HCT116 (cell line): ENCODE data around the gene TMEM175.

Experiments
- CEBPB ChIP-seq: IDR thresholded peaks from 2 replicates; pipeline ENCODE4 v1.6.1; 2012; ENCODE audit warnings: low read depth
- EZH2 ChIP-seq: fragments of 200-600 bp; sonication (generic); IDR thresholded peaks from 2 replicates; pipeline ENCODE4 v1.6.1; 2017; ENCODE audit warnings: antibody characterized with exemption, mixed run types
- EZH2phosphoT487 ChIP-seq: fragments of 200-600 bp; IDR thresholded peaks from 2 replicates; pipeline ENCODE4 v1.6.1; 2018; ENCODE audit warnings: antibody characterized with exemption, borderline replicate concordance
- POLR2A ChIP-seq: IDR thresholded peaks from 2 replicates; pipeline ENCODE4 v1.7.0; 2011; ENCODE audit warnings: borderline replicate concordance; ENCODE audit not compliant: insufficient read depth, insufficient read length; ENCODE audit errors: extremely low read depth
- SIN3A ChIP-seq: IDR thresholded peaks from 2 replicates; pipeline ENCODE4 v1.6.1; 2012; ENCODE audit warnings: low read depth
- YY1 ChIP-seq: IDR thresholded peaks from 2 replicates; pipeline ENCODE4 v1.6.1; 2011; ENCODE audit warnings: low read length, low read depth, moderate library complexity, mild to moderate bottlenecking; ENCODE audit not compliant: insufficient replicate concordance; ENCODE audit errors: extremely low read depth
- TF ChIP-seq, protein P1 (sequence below), 3 experiments: fragments of 200-600 bp in 1 of 3; sonication (generic) in 1 of 3; IDR thresholded peaks in 2 of 3; conservative IDR thresholded peaks in 1 of 3; 2 replicates each; pipeline ENCODE4 v1.5.1; 2012 to 2017; ENCODE audit warnings: low read depth in 2 of 3, low read length in 2 of 3, antibody characterized with exemption in 1 of 3, borderline replicate concordance in 1 of 3, control low read depth in 1 of 3, mild to moderate bottlenecking in 1 of 3, mixed read lengths in 1 of 3, mixed run types in 1 of 3, moderate library complexity in 1 of 3; ENCODE audit not compliant: insufficient read depth in 1 of 3
- TF ChIP-seq, protein P2 (sequence below): IDR thresholded peaks from 2 replicates; pipeline ENCODE4 v1.6.1; 2012
- TF ChIP-seq, protein P3 (sequence below): IDR thresholded peaks from 2 replicates; pipeline ENCODE4 v1.6.1; 2011; ENCODE audit warnings: mild to moderate bottlenecking, low read length, moderate library complexity; ENCODE audit not compliant: insufficient replicate concordance; ENCODE audit errors: extremely low read depth
- TF ChIP-seq, protein P4 (sequence below): IDR thresholded peaks from 2 replicates; pipeline ENCODE4 v1.6.1; 2012

DNA sequence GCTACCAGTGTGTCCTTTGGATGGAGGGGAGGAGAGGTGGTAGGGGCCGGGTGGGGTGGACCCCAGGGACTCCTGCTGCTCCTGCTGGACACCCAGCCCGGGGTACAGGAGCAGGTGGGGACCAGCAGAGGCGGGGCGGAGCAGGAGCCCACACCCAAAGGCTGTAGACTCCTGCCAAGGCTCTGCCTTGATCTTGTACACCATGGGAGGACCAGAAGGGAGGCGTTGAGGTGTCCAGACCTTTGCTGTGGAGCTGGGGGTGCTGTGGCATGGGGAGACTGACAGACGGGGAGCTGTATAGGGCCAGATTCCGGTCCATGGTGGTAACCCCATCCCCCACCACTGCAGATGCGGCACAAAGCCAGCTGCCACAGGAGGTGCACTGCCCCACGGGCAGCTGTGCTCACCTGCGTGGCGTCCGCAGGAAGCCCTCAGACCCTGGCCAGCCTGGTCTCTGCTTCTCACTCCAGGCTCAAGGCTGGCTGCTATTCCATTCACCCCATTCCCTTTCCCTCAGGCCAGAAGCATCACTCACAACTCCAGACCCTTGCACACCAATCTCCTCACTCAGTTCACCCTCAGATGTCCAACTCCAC lies 65.9 kb downstream of the TMEM175 start:
- TF ChIP-seq, protein P1, sequence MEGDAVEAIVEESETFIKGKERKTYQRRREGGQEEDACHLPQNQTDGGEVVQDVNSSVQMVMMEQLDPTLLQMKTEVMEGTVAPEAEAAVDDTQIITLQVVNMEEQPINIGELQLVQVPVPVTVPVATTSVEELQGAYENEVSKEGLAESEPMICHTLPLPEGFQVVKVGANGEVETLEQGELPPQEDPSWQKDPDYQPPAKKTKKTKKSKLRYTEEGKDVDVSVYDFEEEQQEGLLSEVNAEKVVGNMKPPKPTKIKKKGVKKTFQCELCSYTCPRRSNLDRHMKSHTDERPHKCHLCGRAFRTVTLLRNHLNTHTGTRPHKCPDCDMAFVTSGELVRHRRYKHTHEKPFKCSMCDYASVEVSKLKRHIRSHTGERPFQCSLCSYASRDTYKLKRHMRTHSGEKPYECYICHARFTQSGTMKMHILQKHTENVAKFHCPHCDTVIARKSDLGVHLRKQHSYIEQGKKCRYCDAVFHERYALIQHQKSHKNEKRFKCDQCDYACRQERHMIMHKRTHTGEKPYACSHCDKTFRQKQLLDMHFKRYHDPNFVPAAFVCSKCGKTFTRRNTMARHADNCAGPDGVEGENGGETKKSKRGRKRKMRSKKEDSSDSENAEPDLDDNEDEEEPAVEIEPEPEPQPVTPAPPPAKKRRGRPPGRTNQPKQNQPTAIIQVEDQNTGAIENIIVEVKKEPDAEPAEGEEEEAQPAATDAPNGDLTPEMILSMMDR (IDR thresholded peaks at IDR 0.05 in 2 of 3, conservative IDR thresholded peaks at IDR 0.05 in 1 of 3; ENCODE audit: borderline replicate concordance in 1 of 3, insufficient read depth in 1 of 3, low read depth in 2 of 3, low read length in 2 of 3): no peak
- TF ChIP-seq, protein P2, sequence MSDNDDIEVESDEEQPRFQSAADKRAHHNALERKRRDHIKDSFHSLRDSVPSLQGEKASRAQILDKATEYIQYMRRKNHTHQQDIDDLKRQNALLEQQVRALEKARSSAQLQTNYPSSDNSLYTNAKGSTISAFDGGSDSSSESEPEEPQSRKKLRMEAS: no peak
- TF ChIP-seq, protein P3, sequence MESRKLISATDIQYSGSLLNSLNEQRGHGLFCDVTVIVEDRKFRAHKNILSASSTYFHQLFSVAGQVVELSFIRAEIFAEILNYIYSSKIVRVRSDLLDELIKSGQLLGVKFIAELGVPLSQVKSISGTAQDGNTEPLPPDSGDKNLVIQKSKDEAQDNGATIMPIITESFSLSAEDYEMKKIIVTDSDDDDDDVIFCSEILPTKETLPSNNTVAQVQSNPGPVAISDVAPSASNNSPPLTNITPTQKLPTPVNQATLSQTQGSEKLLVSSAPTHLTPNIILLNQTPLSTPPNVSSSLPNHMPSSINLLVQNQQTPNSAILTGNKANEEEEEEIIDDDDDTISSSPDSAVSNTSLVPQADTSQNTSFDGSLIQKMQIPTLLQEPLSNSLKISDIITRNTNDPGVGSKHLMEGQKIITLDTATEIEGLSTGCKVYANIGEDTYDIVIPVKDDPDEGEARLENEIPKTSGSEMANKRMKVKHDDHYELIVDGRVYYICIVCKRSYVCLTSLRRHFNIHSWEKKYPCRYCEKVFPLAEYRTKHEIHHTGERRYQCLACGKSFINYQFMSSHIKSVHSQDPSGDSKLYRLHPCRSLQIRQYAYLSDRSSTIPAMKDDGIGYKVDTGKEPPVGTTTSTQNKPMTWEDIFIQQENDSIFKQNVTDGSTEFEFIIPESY: no peak
- TF ChIP-seq SIN3A (no peak), EZH2phosphoT487 (no peak), YY1 (no peak), CEBPB (no peak), EZH2 (no peak), POLR2A (no peak)
- TF ChIP-seq, protein P4, sequence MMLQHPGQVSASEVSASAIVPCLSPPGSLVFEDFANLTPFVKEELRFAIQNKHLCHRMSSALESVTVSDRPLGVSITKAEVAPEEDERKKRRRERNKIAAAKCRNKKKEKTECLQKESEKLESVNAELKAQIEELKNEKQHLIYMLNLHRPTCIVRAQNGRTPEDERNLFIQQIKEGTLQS: no peak
